Activated naive CD4-positive, alpha-beta T cell treated with anti-CD3 and anti-CD28 coated beads for 36 hours (primary cell): Measurements from ENCODE around the gene TCOF1. TPM values are rescaled to one million over a fixed set of nuclear protein-coding genes. Genes with fewer than 3 reads are reported as not detected.

ENCODE experiments used
- CTCF ChIA-PET: fragments of 350-600 bp; sonication (Branson Sonifier 250); formaldehyde crosslinking; loops from one replicate; lab custom pipeline; 2021; ENCODE audit warnings: antibody characterized with exemption; lab: Charles Lee
- DNase-seq: peaks from one replicate; pipeline ENCODE4 v3.0.0-alpha.2; 2020
- H3K27ac Mint-ChIP-seq: one replicate; pipeline ENCODE4 v1.8.0; 2021; ENCODE audit warnings: mild to moderate bottlenecking, mixed read lengths
- H3K27me3 Mint-ChIP-seq: one replicate; pipeline ENCODE4 v1.8.0; 2021; ENCODE audit warnings: low read depth, mixed read lengths
- H3K36me3 Mint-ChIP-seq: one replicate; pipeline ENCODE4 v1.8.0; 2021; ENCODE audit warnings: low read depth, mixed read lengths
- H3K4me1 Mint-ChIP-seq: one replicate; pipeline ENCODE4 v1.8.0; 2021; ENCODE audit warnings: low read depth, mixed read lengths
- H3K4me3 Mint-ChIP-seq: one replicate; pipeline ENCODE4 v1.8.0; 2021; ENCODE audit warnings: mild to moderate bottlenecking, moderate library complexity, mixed read lengths
- H3K9me3 Mint-ChIP-seq: one replicate; pipeline ENCODE4 v1.8.0; 2021; ENCODE audit warnings: mixed read lengths
- intact Hi-C: fragments of 100-400 bp; cut with micrococcal nuclease; formaldehyde crosslinking; loops from one replicate; pipeline ENCODE4 v1.15.1; 2023
- total RNA-seq, 2 experiments: library from RNA; stranded (reverse); gene quantifications; one replicate each; pipeline ENCODE4 v1.2.3, GENCODE V29; 2021

The TCOF1 gene
- total RNA-seq, 2 experiments from 2014 or later = 114 to 115 TPM

- Mint-ChIP-seq H3K27me3 (no peaks in the 10 kb centered on the region), H3K36me3 (peaks cover 32% of the 10 kb centered on the region), H3K9me3 (no peaks in the 10 kb centered on the region), H3K4me3 (no peak overlapping the region), H3K27ac (no peak overlapping the region), H3K4me1 (peaks cover 23% of the 10 kb centered on the region)
- intact Hi-C loops = no loop called here
- no peak for DNase-seq
- CTCF ChIA-PET = no interaction called here
Observed at GRCh38 chr5:150406103-150406722, 48.7 kb downstream of the TCOF1 start.

GRCh38 chr5:150406723-150407095 is 49.2 kb downstream of the TCOF1 start:
- Mint-ChIP-seq H3K36me3 (peaks cover 28% of the 10 kb centered on the region), H3K27me3 (no peaks in the 10 kb centered on the region), H3K27ac (no peak overlapping the region), H3K9me3 (no peaks in the 10 kb centered on the region), H3K4me3 (no peak overlapping the region), H3K4me1 (peaks cover 28% of the 10 kb centered on the region)
- intact Hi-C loops = no loop called here
- CTCF ChIA-PET = no interaction called here
- DNase-seq = no peak

DNA sequence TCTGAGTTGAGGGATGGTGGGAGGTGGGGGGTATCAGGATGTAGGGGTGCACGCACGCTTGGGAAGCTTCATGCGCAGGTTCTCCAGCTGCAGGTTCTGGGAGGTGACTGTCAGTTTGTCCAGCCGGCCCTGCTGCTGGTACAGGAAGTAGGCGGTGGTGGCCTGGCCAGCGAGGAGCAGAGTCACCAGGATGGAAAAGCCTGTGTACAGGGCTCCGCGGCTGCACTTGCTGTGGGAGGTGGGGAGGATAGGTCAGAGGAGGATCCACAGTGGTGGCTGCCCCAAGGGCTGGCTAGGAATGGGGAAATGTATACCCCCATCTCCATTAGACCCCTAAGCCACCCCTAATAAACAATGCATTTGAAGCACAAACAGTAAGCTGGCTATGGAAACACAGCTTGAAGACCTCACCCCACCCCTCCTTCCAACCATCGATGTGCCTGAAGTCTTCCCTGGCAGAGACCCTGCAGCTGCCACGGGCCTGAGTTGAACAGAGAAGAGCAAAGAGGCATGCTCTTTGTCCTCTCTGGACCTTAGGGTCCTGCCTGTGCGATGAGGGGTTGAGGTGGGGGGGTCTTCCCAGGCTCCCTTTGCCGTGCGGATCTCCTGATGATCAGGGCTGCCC is 49.7 kb downstream of the TCOF1 start:
- H3K27ac Mint-ChIP-seq = no peak overlapping the region
- H3K36me3 Mint-ChIP-seq = peaks cover 27% of the 10 kb centered on the region
- no peaks in the 10 kb centered on the region for H3K9me3 Mint-ChIP-seq
- DNase-seq = no peak
- intact Hi-C loops = no loop called here
- CTCF ChIA-PET = no interaction called here
- peaks cover 28% of the 10 kb centered on the region for H3K4me1 Mint-ChIP-seq
- H3K27me3 Mint-ChIP-seq = no peaks in the 10 kb centered on the region
- no peak overlapping the region for H3K4me3 Mint-ChIP-seq

- Mint-ChIP-seq H3K27me3 (no peaks in the 10 kb centered on the region), H3K9me3 (no peaks in the 10 kb centered on the region), H3K36me3 (peaks cover 24% of the 10 kb centered on the region), H3K4me3 (no peak overlapping the region), H3K27ac (no peak overlapping the region), H3K4me1 (peaks cover 34% of the 10 kb centered on the region)
- CTCF ChIA-PET = no interaction called here
- intact Hi-C loops = no loop called here
- no peak for DNase-seq
Observed at GRCh38 chr5:150408231-150408943, 50.9 kb downstream of the TCOF1 start.

DNA sequence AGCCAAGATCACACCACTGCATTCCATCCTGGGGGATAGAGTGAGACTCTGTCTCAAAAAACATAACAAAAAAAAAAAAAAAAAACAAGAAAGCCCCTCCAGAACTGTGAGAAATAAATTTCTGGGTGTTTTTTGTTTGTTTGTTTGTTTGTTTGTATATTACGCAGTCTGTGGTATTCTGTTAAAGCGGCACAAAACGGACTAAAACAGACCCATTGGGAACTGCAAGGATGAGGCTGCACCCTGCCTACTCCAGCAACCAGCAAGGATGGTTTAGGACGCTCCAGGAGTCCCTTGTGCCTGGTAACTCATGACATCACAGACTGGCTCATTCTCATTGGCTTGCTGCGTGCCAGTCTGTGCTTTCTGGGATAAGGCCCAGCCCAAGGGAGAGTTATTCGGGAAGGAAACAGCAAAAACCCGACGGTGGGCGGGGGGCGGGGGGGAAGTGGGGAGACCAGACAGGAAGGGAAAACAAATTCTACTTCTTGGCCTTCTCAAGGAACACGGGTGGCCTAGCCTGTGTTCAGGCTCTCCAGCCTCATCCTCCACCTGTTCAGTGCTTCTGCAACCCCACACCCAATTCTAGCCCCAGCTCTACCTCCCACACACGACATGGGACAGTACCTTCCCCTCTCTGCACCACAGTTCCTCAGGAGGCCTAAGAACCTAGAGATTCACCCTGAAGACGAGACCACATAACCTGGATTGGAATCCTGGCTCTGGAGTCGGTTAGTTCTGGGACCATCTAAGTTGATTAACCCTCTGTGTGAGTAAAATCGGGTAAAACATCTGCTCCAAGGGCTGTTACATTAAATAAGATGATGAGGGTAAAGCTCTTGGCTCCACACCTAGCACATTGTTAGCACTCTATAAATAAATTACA is 52.4 kb downstream of the TCOF1 start:
- DNase-seq = peak; percentile 70
- H3K4me3 Mint-ChIP-seq = peak overlapping the region; percentile 98
- peak overlapping the region; percentile 98 for H3K27ac Mint-ChIP-seq
- H3K27me3 Mint-ChIP-seq = no peaks in the 10 kb centered on the region
- intact Hi-C loops = loop anchor here (2.0 to 5.0 kb wide), 6 partner anchors 372 to 1361 kb away; partner anchors contain the start of genes G3BP1, GM2A, GRPEL2 and PPARGC1B
- CTCF ChIA-PET = interaction anchor here (0.6 to 4.3 kb wide), 6 partner anchors 8 to 449 kb away, joined by 3 to 33 read pairs (median 6); partner anchors contain the start of gene SLC26A2
- H3K9me3 Mint-ChIP-seq = no peaks in the 10 kb centered on the region
- peaks cover 24% of the 10 kb centered on the region for H3K36me3 Mint-ChIP-seq
- H3K4me1 Mint-ChIP-seq = peaks cover 39% of the 10 kb centered on the region

- Mint-ChIP-seq H3K4me1 (peaks cover 39% of the 10 kb centered on the region), H3K27ac (peak overlapping the region; percentile 98), H3K27me3 (no peaks in the 10 kb centered on the region), H3K9me3 (no peaks in the 10 kb centered on the region), H3K4me3 (peak overlapping the region; percentile 98), H3K36me3 (peaks cover 24% of the 10 kb centered on the region)
- CTCF ChIA-PET = interaction anchor here (1.1 to 4.3 kb wide), 6 partner anchors 9 to 46 kb away, joined by 3 to 33 read pairs (median 6); no protein-coding TSS in a partner anchor
- DNase-seq = peak; percentile 64
- intact Hi-C loops = loop anchor here (1.0 to 5.0 kb wide), 7 partner anchors 372 to 1360 kb away; partner anchors contain the start of genes G3BP1, GM2A, GRPEL2 and PPARGC1B
Observed at GRCh38 chr5:150410524-150411244, 53.2 kb downstream of the TCOF1 start.

GRCh38 chr5:150411245-150411979 is 53.9 kb downstream of the TCOF1 start:
- Mint-ChIP-seq H3K4me3 (peak overlapping the region; percentile 98), H3K36me3 (peaks cover 22% of the 10 kb centered on the region), H3K4me1 (peaks cover 39% of the 10 kb centered on the region), H3K27me3 (no peaks in the 10 kb centered on the region), H3K27ac (peak overlapping the region; percentile 98), H3K9me3 (no peaks in the 10 kb centered on the region)
- intact Hi-C loops = loop anchor here (1.0 to 5.0 kb wide), 7 partner anchors 371 to 1359 kb away; partner anchors contain the start of genes G3BP1, GM2A, GRPEL2 and PPARGC1B
- CTCF ChIA-PET = interaction anchor here (1.1 to 4.3 kb wide), 5 partner anchors 13 to 46 kb away, joined by 3 to 33 read pairs (median 8); no protein-coding TSS in a partner anchor
- peak; percentile 85 for DNase-seq

GRCh38 chr5:150412319-150413175 is 55.0 kb downstream of the TCOF1 start, which contains the start of gene CD74:
CD74 (minus strand) TSS chr5:150412910; CDS start chr5:150412749, 161 bp downstream.
- peak; percentile 98 for DNase-seq
- Mint-ChIP-seq H3K27ac (peak within 1 kb of the TSS; percentile 98), H3K36me3 (peaks cover 16% of the 10 kb centered on the region), H3K4me1 (peaks cover 39% of the 10 kb centered on the region), H3K27me3 (no peaks in the 10 kb centered on the region), H3K4me3 (peak within 1 kb of the TSS; percentile 98), H3K9me3 (no peaks in the 10 kb centered on the region)
- CTCF ChIA-PET = interaction anchor here (0.6 to 4.3 kb wide), 4 partner anchors 13 to 47 kb away, joined by 3 to 33 read pairs (median 8); no protein-coding TSS in a partner anchor
- intact Hi-C loops = loop anchor here (1.0 to 5.0 kb wide), 11 partner anchors 24 to 1065 kb away; partner anchors contain the start of genes GRPEL2, HMGXB3, IRGM and RBM22

- H3K27ac Mint-ChIP-seq = peak overlapping the region; percentile 98
- no peaks in the 10 kb centered on the region for H3K27me3 Mint-ChIP-seq
- intact Hi-C loops = loop anchor here (2.0 to 5.0 kb wide), 6 partner anchors 369 to 1066 kb away; partner anchors contain the start of genes GRPEL2, IRGM, SLC26A2 and TNIP1
- peaks cover 37% of the 10 kb centered on the region for H3K4me1 Mint-ChIP-seq
- peak overlapping the region; percentile 98 for H3K4me3 Mint-ChIP-seq
- CTCF ChIA-PET = interaction anchor here (0.6 to 4.3 kb wide), 3 partner anchors 12 to 46 kb away, joined by 3 to 33 read pairs (median 4); no protein-coding TSS in a partner anchor
- H3K36me3 Mint-ChIP-seq = peaks cover 14% of the 10 kb centered on the region
- no peak for DNase-seq
- no peaks in the 10 kb centered on the region for H3K9me3 Mint-ChIP-seq
Observed at GRCh38 chr5:150413176-150413901, 55.8 kb downstream of the TCOF1 start.
